ENCODE data around the gene COL5A1.

The COL5A1 gene

DNA sequence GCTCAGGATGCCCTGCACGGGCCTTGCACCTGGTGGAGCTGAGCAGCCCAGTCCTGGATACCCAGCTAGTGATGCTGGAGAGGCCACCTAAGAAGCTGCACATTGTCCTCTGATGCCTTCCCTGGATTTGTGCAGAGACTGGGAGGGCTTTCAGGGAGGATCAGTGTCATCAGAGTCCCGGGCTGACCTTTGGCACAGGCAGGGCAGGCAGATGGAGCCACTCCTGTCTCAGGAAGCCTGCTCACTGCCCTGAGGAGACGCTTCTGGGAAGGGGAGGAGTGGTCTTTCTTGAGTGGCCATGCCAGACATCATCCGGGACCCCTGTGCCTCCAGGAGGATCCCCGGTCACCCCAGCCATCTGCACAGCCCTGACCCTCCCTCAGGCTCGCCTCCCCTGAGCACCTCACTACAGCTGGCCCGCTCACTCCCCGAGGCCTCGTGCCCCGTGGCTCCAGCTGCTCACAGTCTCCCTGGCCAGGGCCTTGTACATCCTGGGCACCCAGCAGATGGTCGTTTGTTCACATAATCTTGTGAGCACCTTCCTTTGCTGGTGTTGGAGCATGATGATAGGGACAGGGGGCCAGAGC is 191.8 kb downstream of the COL5A1 start:
- no peak overlapping the region for H3K4me3 ChIP-seq (ENCODE audit: low read depth, low read length)
- TF ChIP-seq, protein P1, sequence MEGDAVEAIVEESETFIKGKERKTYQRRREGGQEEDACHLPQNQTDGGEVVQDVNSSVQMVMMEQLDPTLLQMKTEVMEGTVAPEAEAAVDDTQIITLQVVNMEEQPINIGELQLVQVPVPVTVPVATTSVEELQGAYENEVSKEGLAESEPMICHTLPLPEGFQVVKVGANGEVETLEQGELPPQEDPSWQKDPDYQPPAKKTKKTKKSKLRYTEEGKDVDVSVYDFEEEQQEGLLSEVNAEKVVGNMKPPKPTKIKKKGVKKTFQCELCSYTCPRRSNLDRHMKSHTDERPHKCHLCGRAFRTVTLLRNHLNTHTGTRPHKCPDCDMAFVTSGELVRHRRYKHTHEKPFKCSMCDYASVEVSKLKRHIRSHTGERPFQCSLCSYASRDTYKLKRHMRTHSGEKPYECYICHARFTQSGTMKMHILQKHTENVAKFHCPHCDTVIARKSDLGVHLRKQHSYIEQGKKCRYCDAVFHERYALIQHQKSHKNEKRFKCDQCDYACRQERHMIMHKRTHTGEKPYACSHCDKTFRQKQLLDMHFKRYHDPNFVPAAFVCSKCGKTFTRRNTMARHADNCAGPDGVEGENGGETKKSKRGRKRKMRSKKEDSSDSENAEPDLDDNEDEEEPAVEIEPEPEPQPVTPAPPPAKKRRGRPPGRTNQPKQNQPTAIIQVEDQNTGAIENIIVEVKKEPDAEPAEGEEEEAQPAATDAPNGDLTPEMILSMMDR (IDR thresholded peaks at IDR 0.05; ENCODE audit: insufficient read depth, low read depth, low read length, missing control alignments) = no peak
- no peak for DNase-seq (ENCODE audit: low read depth)

DNA sequence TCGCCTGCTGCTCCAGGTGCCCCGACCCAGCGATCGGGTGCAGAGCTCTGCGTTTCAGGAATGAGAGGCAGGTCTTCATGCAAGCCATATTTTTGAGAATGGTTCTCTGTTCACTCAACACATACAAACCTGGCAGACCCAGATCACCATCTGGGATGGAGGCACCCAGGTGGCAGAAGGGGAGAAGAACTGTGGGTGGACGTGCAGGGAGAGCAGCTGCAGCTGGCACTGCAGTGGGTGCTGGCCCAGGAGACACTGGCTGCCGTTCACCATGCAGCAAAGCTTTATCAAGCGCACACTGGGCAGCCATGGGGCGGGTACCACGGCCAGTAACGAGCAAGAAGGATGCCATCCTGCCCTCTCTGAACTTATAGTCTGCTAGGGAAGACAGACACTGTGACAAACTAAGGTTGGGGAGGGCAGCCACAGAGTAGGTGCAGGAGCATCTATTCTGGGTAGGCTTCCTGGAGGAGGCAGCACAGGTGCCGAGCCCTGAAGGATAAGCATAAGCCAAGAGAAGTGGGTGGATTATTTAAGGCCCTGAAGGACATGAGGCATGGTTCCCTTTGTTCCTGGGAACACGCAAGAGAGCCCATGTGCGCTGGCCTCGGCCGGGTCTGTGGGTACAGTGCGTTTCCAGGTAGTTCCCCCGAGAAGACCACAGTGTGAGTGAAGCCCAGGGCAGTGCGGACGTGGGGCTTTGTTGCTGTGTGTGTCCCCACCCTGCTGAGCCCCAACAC is 192.8 kb downstream of the COL5A1 start:
- no peak overlapping the region for H3K4me3 ChIP-seq (ENCODE audit: low read depth, low read length)
- no peak for DNase-seq (ENCODE audit: low read depth)
- TF ChIP-seq, protein P1 (IDR thresholded peaks at IDR 0.05; ENCODE audit: insufficient read depth, low read depth, low read length, missing control alignments) = no peak

DNA sequence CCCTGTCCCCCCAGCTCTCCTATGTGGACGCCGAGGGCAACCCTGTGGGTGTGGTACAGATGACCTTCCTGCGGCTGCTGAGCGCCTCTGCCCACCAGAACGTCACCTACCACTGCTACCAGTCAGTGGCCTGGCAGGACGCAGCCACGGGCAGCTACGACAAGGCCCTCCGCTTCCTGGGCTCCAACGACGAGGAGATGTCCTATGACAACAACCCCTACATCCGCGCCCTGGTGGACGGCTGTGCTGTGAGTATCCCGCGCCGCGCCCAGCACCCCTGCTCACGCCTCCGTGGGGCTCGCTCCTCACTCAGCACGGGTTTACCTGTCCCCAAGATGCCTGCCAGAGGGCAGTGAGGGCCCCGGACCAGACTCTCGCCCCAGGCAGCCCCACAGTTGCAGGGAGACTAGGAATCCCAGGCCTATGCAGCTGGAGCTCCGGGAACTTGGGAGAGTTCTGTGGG is 193.4 kb downstream of the COL5A1 start:
- DNase-seq (ENCODE audit: low read depth) = no peak
- H3K4me3 ChIP-seq (ENCODE audit: low read depth, low read length) = no peak overlapping the region
- TF ChIP-seq, protein P1 (IDR thresholded peaks at IDR 0.05; ENCODE audit: insufficient read depth, low read depth, low read length, missing control alignments) = no peak

DNA sequence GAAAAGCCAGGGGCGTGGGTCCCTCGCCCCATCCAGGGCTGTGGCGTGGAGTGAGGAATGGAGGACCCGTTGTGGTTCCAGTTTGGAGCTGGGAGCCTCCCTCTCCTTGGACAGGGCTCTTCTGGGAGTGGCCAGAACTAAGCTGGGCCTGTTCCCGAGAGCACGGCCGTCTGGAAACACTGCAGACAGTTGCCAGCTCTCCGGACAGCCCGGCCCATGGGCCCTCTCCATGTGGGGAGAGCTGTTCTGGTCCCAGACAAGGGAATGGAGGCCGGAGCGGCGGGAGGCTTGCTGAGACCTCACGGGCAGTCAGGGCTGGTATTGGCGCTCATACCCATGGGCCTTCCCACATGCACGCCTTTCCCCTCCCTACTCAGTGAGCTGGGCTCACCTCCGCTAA is 193.8 kb downstream of the COL5A1 start:
- H3K4me3 ChIP-seq (ENCODE audit: low read depth, low read length) = no peak overlapping the region
- no peak for DNase-seq (ENCODE audit: low read depth)
- TF ChIP-seq, protein P1 (IDR thresholded peaks at IDR 0.05; ENCODE audit: insufficient read depth, low read depth, low read length, missing control alignments) = no peak

DNA sequence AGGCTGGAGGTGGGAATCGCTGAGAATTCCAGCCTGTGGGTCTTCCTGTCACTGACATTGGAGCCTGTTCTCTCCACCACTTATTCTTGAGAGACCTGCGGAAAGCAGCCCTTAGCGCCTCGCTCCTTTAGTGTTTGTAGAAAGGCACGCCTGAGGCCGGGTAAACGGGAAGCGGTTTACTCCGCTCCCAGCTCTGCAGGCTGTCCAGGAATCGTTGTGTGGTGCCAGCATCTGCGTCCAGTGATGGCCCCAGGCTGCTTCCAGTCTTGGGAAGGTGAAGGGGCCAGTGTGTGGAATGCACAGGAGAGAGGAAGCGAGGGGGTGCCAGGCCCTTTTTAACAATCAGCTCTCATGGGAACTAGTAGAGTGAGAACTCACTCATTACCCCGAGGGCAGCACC is 194.4 kb downstream of the COL5A1 start:
- TF ChIP-seq, protein P1 (IDR thresholded peaks at IDR 0.05; ENCODE audit: insufficient read depth, low read depth, low read length, missing control alignments) = no peak
- H3K4me3 ChIP-seq (ENCODE audit: low read depth, low read length) = no peak overlapping the region
- no peak for DNase-seq (ENCODE audit: low read depth)

DNA sequence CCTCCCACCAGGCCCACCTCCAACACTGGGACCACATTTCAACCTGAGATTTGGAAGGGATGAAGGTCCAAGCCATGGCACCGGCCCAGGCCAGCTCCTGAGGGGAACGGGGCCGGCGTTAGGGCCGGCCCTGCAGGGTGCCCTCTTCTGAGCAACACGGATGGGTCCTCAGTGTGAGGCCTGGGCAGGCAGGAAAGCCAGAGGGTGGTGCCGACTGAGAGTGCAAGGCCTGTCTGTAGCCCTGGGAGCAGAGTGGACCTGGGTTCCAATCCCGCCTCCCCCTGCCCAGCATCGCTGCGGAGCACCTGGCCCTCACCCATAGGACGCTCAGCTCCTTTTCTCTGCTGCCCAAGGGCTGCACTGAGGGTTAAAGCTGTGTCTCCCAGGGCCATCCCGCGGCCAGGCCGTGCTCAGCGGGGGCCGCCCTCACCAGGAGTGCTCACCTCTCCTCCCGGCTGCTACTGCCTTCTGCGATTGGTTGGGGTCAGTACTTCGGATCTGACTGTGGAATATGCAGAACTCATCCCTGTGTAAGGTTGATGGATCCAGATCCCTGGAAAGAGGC is 194.9 kb downstream of the COL5A1 start:
- DNase-seq (ENCODE audit: low read depth) = no peak
- H3K4me3 ChIP-seq (ENCODE audit: low read depth, low read length) = no peak overlapping the region

More for the DNA sequence above, 194.9 kb downstream of the COL5A1 start:
- TF ChIP-seq, protein P1 (IDR thresholded peaks at IDR 0.05; ENCODE audit: insufficient read depth, low read depth, low read length, missing control alignments) = no peak

All from GM12865 (cell line).